HepG2 (cell line): ENCODE results near the gene KRT6C. TPM values are rescaled to one million over a fixed set of nuclear protein-coding genes. Genes with fewer than 3 reads are reported as not detected.
A peak's percentile ranks its signal among the peaks of the same experiment; 100 is the strongest.

Experiments used
- ATAC-seq: fragments of 200-7000 bp; cut with Tn5 transposase; 3 replicates; pipeline ENCODE4 v1.9.1; 2020; ENCODE audit warnings: mild to moderate bottlenecking, moderate library complexity
- BruUV-seq: library from RNA; stranded (reverse); fragments of 400-500 nt; replicated peaks from 2 replicates; lab custom pipeline; 2021; lab: Mats Ljungman, UMichigan
- CTCF ChIA-PET: fragments of 300-600 bp; formaldehyde crosslinking; extraction: SDS; loops from one replicate; lab custom pipeline; 2021; ENCODE audit warnings: low total read pairs, inconsistent platforms, low intra/inter-chr PET ratio; lab: Yijun Ruan, JAX
- POLR2A ChIA-PET: fragments of 350-600 bp; sonication (Branson Sonifier 250); formaldehyde crosslinking; loops from one replicate; lab custom pipeline; 2020; ENCODE audit warnings: antibody characterized with exemption, inconsistent platforms; lab: Yijun Ruan, JAX
- DNase-seq: peaks from one replicate; pipeline ENCODE4 v3.0.0-alpha.2; 2015; ENCODE audit warnings: low spot score
- FAIRE-seq: peaks from 3 replicates; lab custom pipeline; 2011; peaks lifted over from hg19 to GRCh38; lab: Jason Lieb, UNC
- H2AFZ ChIP-seq: one replicate; pipeline ENCODE4 v1.6.1; 2011; ENCODE audit warnings: low read length, inconsistent platforms
- H3K27ac ChIP-seq: fragments of 300-600 bp; 3 replicates; pipeline ENCODE4 v1.8.0; 2011; ENCODE audit warnings: mixed run types, mild to moderate bottlenecking, mixed read lengths, low read length, inconsistent platforms; ENCODE audit not compliant: insufficient read depth; ENCODE audit errors: extremely low read length
- H3K27me3 ChIP-seq, 2 experiments: fragments of 200-600 bp in 1 of 2; 2 replicates in 1 of 2; 3 replicates in 1 of 2; pipeline versions ENCODE4 v1.6.0 to v1.8.0; 2011; ENCODE audit warnings: low read length in 2 of 2, mild to moderate bottlenecking in 2 of 2, moderate library complexity in 2 of 2, inconsistent platforms in 1 of 2; ENCODE audit not compliant: insufficient read depth in 2 of 2, control insufficient read depth in 1 of 2
- H3K36me3 ChIP-seq, 2 experiments: fragments of 200-600 bp in 1 of 2; replicated peaks in 1 of 2; 2 replicates in 1 of 2; 3 replicates in 1 of 2; pipeline versions ENCODE4 v1.5.1 to v1.8.0; 2011; ENCODE audit warnings: low read length in 2 of 2, inconsistent platforms in 1 of 2; ENCODE audit not compliant: insufficient read depth in 2 of 2, control insufficient read depth in 1 of 2
- H3K4me1 ChIP-seq: 2 replicates; pipeline ENCODE4 v1.5.1; 2012; ENCODE audit warnings: low read length, inconsistent platforms; ENCODE audit not compliant: insufficient read depth
- H3K4me2 ChIP-seq: 2 replicates; pipeline ENCODE4 v1.6.0; 2011; ENCODE audit warnings: low read depth, low read length, inconsistent platforms
- H3K4me3 ChIP-seq, 3 experiments: fragments of 200-600 bp in 1 of 3; sonication (generic), shearing (Covaris generic) in 1 of 3; replicated peaks in 1 of 3; 2 replicates each; pipeline ENCODE4 v1.5.1; 2011 to 2016; ENCODE audit warnings: low read length in 3 of 3, inconsistent platforms in 2 of 3, low read depth in 2 of 3, mild to moderate bottlenecking in 2 of 3, control low read depth in 1 of 3, mixed read lengths in 1 of 3; ENCODE audit not compliant: insufficient read depth in 1 of 3
- H3K79me2 ChIP-seq: one replicate; pipeline ENCODE4 v1.6.1; 2011; ENCODE audit warnings: low read length, inconsistent platforms; ENCODE audit not compliant: insufficient read depth
- H3K9ac ChIP-seq: 2 replicates; pipeline ENCODE4 v1.6.0; 2011; ENCODE audit warnings: mild to moderate bottlenecking, low read depth, low read length, inconsistent platforms; ENCODE audit not compliant: insufficient read depth
- H3K9me3 ChIP-seq: 2 replicates; pipeline ENCODE4 v1.5.1; 2012; ENCODE audit warnings: mild to moderate bottlenecking, low read length
- H4K20me1 ChIP-seq: 2 replicates; pipeline ENCODE4 v1.6.0; 2011; ENCODE audit warnings: inconsistent platforms, mild to moderate bottlenecking, low read length, moderate library complexity; ENCODE audit not compliant: insufficient read depth
- IRF2 ChIP-seq: IDR thresholded peaks from 2 replicates; pipeline ENCODE4 v1.6.1; 2018; ENCODE audit warnings: missing genetic modification reagents, missing compliant biosample characterization
- PAXIP1 ChIP-seq: sonication (generic); formaldehyde crosslinking; conservative IDR thresholded peaks from 2 replicates; pipeline ENCODE4 v1.4.0; 2020; ENCODE audit warnings: mild to moderate bottlenecking, missing genetic modification reagents, moderate library complexity
- YY1 ChIP-seq: IDR thresholded peaks from 2 replicates; pipeline ENCODE4 v1.6.1; 2011; ENCODE audit warnings: low read length, low read depth, moderate library complexity, mild to moderate bottlenecking; ENCODE audit not compliant: insufficient read depth, insufficient replicate concordance
- ZNF441 ChIP-seq: sonication (generic); formaldehyde crosslinking; IDR thresholded peaks from 2 replicates; pipeline ENCODE4 v1.7.0; 2021; ENCODE audit warnings: missing genetic modification reagents, borderline replicate concordance
- ZNF629 ChIP-seq: sonication (generic); formaldehyde crosslinking; conservative IDR thresholded peaks from 2 replicates; pipeline ENCODE4 v1.5.0; 2020; ENCODE audit warnings: missing genetic modification reagents
- ZNF720 ChIP-seq: sonication (generic); formaldehyde crosslinking; IDR thresholded peaks from 2 replicates; pipeline ENCODE4 v1.4.0; 2020; ENCODE audit warnings: missing genetic modification reagents
- ZNF766 ChIP-seq: sonication (generic); formaldehyde crosslinking; IDR thresholded peaks from 2 replicates; pipeline ENCODE4 v1.5.0; 2020; ENCODE audit warnings: missing genetic modification reagents, borderline replicate concordance
- WGBS: methylation state at CpG from one replicate; pipeline ENCODE4 v1.1.6; 2017; ENCODE audit warnings: low lambda C conversion rate; 5-methylcytosine and 5-hydroxymethylcytosine counted together
- in situ Hi-C: cut with HindIII; loops from 2 replicates; pipeline ENCODE4 v1.10.0; 2017; ENCODE audit warnings: low pct_unique_long_range_greater_than_20kb; ENCODE audit not compliant: extremely low pct_ligation_motif_present
- intact Hi-C: fragments of 100-400 bp; cut with micrococcal nuclease; formaldehyde crosslinking; loops from one replicate; pipeline ENCODE4 v1.10.0; 2022; ENCODE audit not compliant: unreplicated experiment
- polyA plus RNA-seq, 8 experiments: library from polyadenylated mRNA; depleted of rRNA in 3 of 8; stranded (reverse) in 7 of 8; unstranded in 1 of 8; fragments of >200 nt; fragmentation: Illumina TruSeq in 4 of 8; extraction: Trizol in 4 of 8; gene quantifications; 2 replicates each; pipeline versions ENCODE4 v1.2.1 to v1.2.3, GENCODE V29; 2011 to 2016; ENCODE audit warnings: low read depth in 4 of 8, missing spikeins in 1 of 8, mixed read lengths in 1 of 8; ENCODE audit not compliant: insufficient read depth in 1 of 8
- total RNA-seq, 5 experiments: library from RNA; depleted of rRNA; stranded (reverse); fragments of >200 nt; fragmentation: Illumina TruSeq; extraction: Trizol; gene quantifications; 2 replicates each; pipeline ENCODE4 v1.2.3, GENCODE V29; 2016; ENCODE audit warnings: low read depth in 1 of 5
- TF ChIP-seq, protein P1 (sequence below): sonication (generic); formaldehyde crosslinking; IDR thresholded peaks from 2 replicates; pipeline ENCODE4 v1.5.0; 2020; ENCODE audit warnings: missing genetic modification reagents

Gene KRT6C
- total and polyA plus RNA-seq, 2 of the 13 experiments (the other 11 are each of a cell fraction or from before 2014, with no cell fraction given), result 0.03 TPM; not detected in 1

- no peak overlapping the region for H3K4me2 ChIP-seq
- in situ Hi-C loops, result no loop called here
- peaks cover 13% of the 10 kb centered on the region for H3K4me1 ChIP-seq
- H3K4me3 ChIP-seq, result no peak overlapping the region
- no peak overlapping the region for H2AFZ ChIP-seq
- no TSS peak for BruUV-seq
- H4K20me1 ChIP-seq, result no peaks in the 10 kb centered on the region
- WGBS, result 53% methylated on average over 3 of the region's 5 CpGs
- no peaks in the 10 kb centered on the region for H3K9me3 ChIP-seq
- POLR2A ChIA-PET, result no interaction called here
- TF ChIP-seq ZNF720 (no peak), PAXIP1 (CRISPR knock-in tag) (no peak), ZNF441 (CRISPR knock-in tag) (no peak)
- TF ChIP-seq, all 625 proteins: peak for 0
- peaks cover 0 to 1% of the 10 kb centered on the region in 2 experiments; a peak in 2 of 5 replicates for H3K27me3 ChIP-seq
- no peaks in the 10 kb centered on the region for H3K36me3 ChIP-seq
- DNase-seq (no peak), ATAC-seq (peak; percentile 26; the same call in 2 of the 3 replicates), FAIRE-seq (no peak)
- CTCF ChIA-PET, result no interaction called here
- H3K79me2 ChIP-seq, result no peaks in the 10 kb centered on the region
- no peak overlapping the region for H3K27ac ChIP-seq
- H3K9ac ChIP-seq, result no peak overlapping the region
- intact Hi-C loops, result no loop called here
Measured at GRCh38 chr12:52440821-52441319, 32.7 kb downstream of the KRT6C start.

DNA sequence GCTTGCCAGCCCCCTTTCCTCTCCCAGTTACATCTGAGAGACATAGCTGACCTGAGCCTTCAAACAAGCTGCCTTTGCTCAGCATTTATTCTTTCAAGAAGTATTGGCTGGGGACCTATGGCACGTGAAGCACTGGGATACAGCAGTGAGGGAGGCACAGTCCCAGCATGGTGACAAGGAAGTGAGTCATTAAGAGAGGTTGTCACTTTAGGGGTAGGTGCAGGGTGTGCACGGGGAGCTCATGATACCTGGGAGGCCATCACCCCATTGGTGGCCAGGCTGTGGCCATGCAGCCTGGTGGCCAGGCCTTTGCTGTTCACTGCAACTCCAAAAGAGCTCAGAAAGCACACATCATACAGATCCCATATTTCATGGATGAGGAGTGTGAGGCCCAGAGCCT is 33.8 kb downstream of the KRT6C start:
- peaks cover 13% of the 10 kb centered on the region for H3K4me1 ChIP-seq
- CTCF ChIA-PET, result no interaction called here
- ATAC-seq, result no peak

More for the DNA sequence above, 33.8 kb downstream of the KRT6C start:
- POLR2A ChIA-PET, result no interaction called here
- TF ChIP-seq ZNF766 (CRISPR knock-in tag), result no peak
- TF ChIP-seq IRF2, result no peak
- TF ChIP-seq ZNF629 (CRISPR knock-in tag), result no peak
- no peak for TF ChIP-seq YY1
- TF ChIP-seq, protein P1, sequence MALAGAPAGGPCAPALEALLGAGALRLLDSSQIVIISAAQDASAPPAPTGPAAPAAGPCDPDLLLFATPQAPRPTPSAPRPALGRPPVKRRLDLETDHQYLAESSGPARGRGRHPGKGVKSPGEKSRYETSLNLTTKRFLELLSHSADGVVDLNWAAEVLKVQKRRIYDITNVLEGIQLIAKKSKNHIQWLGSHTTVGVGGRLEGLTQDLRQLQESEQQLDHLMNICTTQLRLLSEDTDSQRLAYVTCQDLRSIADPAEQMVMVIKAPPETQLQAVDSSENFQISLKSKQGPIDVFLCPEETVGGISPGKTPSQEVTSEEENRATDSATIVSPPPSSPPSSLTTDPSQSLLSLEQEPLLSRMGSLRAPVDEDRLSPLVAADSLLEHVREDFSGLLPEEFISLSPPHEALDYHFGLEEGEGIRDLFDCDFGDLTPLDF (CRISPR knock-in tag), result no peak
- Histone ChIP-seq H3K9ac (no peak overlapping the region), H4K20me1 (no peaks in the 10 kb centered on the region), H3K36me3 (no peaks in the 10 kb centered on the region), H2AFZ (no peak overlapping the region), H3K4me3 (no peak overlapping the region), H3K9me3 (no peaks in the 10 kb centered on the region), H3K27me3 (peaks cover 0 to 1% of the 10 kb centered on the region in 2 experiments; a peak in 3 of 5 replicates), H3K4me2 (no peak overlapping the region), H3K79me2 (no peaks in the 10 kb centered on the region), H3K27ac (no peak overlapping the region)
- WGBS, result 0% methylated on average over 2 of the region's 2 CpGs
- BruUV-seq, result no TSS peak
- intact Hi-C loops (no loop called here), in situ Hi-C loops (no loop called here)
- no peak for DNase-seq
- no peak for FAIRE-seq
